UCSD-AML1 (cell line): Measurements from ENCODE around the gene WDR46.

ENCODE experiments used
- DNase-seq: peaks from one replicate; lab custom pipeline; 2025; ENCODE audit not compliant: unreplicated experiment; lab: John Stamatoyannopoulos, UW

The WDR46 gene

GRCh38 chr6:33313709-33314514 is 24.9 kb upstream of the WDR46 start, which contains the start of gene TAPBP:
Gene TAPBP, minus strand, starts transcription at chr6:33314078. Its CDS starts 37 bp downstream, at chr6:33314041.
- DNase-seq, result peak; percentile 67

GRCh38 chr6:33313105-33313708 is 24.2 kb upstream of the WDR46 start:
- peak; percentile 67 for DNase-seq

GRCh38 chr6:33312361-33313104 is 23.5 kb upstream of the WDR46 start:
- peak; percentile 35 for DNase-seq

DNA sequence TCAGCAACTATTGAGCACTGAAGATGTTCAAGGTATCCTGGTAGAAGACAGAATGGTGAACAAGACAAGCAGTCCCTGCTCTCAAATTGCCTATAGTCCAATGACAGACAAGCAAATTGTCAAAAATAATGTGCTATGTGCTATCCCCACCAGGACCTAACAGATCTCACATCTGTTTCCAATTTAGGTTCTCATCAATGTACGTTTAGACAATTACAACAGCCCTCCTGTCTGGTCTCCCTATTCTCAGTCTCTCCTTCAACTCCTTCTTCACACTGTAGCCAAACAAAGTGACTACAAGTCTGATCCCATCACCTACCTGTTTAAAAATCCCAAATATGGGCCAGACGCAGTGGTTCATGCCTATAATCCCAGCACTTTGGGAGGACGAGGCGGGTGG is 17.3 kb upstream of the WDR46 start:
- DNase-seq, result no peak

GRCh38 chr6:33305052-33305451 is 16.0 kb upstream of the WDR46 start:
- DNase-seq, result no peak

DNA sequence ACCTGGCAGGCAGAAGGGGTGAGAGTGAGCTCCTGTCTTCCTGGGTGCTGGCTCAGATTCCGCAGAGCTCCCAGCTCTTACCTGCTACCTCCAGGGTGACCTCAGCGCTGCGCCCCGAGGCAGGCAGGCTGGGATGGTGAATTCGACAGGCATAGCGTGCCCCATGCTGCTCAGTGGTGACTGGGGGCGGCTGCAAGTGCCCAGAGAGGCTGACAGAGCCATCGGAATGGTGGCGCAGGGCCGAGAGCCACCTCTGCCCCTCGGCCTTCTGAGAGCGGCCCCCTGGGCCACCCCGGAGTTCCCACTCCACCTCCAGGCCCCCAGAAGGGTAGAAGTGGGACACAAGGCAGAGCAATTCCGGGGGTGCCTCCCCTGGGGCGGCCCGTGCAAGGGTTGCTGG is 15.2 kb upstream of the WDR46 start:
- DNase-seq, result no peak

- no peak for DNase-seq
These were observed 12.8 kb upstream of the WDR46 start for GRCh38 chr6:33301877-33302276.

DNA sequence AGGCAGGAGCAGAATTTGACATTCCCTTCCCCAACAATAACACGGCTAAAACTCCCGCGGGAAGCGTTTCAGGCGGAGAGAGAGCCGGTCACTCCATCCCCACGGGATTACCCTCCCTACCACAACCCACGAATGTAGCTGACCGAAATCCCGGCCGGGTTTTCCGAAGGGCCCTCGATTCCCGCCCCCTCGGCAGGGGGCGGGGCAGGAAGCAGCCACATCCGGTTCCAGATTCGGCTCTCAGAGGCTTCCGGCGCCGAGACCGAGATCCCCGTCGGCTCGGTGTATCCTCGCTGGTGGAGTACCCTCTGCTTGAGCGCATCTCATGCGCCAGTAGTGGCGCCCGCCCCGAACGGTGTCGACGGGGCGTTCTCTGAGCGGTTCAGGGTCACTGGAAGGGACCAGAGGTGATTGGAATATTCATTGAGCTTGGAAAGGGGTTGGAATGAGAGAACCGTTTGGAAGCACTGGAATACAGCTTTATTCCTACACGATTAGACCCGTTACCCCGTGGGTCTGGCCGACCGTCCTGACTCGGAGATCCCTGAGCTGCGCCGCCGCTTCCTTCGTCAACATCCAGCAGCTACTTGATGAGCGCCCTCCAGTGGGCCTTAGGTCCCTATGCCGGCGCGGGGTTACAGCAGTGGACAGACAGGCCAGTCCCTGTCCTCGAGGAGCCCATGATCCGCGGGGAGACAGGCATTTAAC is 10.4 kb upstream of the WDR46 start:
- peak; percentile 97 for DNase-seq

DNA sequence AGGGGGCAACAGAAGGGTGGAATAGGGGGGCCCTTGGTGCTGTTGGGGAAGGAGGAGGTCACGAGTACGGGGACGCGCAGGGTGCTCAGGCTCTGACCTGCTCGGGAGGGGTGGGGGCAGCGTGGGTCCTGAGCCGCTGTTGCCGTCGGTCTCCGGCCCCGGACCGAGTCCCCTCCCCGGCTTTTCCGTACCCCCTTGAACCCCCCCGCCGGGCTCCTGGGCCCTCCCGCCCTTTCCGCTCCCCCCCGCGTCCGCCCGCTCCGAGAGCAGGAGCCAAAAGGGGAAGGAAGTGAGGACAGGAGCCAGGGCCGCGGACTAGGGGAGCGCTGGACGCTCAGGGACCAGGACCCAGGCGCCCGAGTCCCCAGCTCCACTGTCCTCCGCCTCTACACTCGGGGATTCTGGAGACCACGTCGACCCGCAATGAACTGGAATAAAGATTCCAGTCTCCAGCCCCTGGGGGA is 9.8 kb upstream of the WDR46 start, which contains the start of gene RGL2:
RGL2 (minus strand) TSS at position 170 of the 464 bp plus-strand sequence. CDS start 332 bp downstream, outside the sequence.
- DNase-seq, result peak; percentile 90

DNA sequence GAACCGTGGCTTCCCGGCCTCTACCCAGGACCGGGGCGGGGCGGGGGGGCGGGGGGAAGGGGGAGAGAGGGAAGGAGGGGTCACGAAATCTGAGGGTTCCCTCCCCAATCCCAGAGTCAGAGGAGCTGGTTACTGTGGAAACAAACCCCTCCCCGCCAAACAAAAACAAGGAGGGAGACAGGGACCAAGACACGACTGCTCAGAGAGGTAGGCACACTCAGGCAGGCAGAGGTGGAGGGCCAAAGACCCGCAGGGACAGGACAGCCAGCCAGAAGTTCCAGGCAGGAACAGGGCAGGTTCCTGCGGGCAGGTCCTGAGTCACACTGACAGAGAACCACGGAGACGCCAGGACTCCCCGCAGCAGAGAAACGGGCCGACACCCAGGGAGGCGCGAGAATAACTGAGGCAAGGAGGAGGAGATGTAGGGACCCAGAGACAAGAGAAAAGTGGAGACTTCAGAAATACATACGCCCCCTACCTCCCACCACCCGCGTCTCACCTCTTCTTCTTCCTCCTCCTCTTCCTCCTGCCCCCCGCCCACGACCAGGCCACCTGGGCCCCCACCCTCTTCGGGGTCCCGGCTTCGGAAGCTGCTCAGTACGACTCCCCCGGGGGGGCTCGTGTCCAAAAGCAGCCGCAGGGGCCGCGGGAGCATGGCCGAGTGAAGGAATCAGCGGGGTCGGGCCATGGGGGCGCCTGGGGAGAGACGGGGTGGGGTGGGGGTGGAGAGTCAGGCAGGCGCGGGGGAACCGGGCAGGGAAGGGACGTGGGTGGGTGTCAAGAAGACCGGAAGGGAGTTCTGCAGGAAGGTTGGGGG is 9.1 kb upstream of the WDR46 start:
- peak; percentile 61 for DNase-seq

DNA sequence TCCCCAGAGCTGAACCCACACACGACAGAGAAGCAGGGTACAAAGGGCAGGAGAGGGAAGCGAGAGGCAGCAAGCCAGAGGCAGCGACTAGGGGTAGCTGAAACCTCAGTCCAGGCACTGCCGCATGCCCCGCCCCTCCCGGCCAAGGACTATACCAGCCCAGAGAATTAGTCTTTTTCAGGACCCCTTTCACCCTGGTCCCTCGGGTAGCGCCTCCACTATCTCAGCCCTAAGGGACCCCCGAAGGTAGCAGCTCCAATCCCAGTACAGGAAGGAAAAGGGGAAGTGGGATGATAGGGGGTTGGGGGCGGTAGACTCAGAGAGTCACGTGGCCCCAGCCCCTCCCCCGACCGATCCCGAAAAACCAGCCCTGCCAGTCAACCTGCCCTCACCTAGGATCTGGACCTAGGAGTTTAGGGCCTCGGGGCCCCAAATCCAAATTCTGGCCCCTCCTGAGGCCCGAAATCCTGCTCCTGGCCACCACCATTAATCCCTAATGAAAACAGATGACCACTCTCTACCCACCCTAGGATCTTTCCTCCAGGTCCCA is 8.4 kb upstream of the WDR46 start:
- DNase-seq, result peak; percentile 44

- DNase-seq, result no peak
These were observed 7.9 kb upstream of the WDR46 start for GRCh38 chr6:33296797-33297405.

DNA sequence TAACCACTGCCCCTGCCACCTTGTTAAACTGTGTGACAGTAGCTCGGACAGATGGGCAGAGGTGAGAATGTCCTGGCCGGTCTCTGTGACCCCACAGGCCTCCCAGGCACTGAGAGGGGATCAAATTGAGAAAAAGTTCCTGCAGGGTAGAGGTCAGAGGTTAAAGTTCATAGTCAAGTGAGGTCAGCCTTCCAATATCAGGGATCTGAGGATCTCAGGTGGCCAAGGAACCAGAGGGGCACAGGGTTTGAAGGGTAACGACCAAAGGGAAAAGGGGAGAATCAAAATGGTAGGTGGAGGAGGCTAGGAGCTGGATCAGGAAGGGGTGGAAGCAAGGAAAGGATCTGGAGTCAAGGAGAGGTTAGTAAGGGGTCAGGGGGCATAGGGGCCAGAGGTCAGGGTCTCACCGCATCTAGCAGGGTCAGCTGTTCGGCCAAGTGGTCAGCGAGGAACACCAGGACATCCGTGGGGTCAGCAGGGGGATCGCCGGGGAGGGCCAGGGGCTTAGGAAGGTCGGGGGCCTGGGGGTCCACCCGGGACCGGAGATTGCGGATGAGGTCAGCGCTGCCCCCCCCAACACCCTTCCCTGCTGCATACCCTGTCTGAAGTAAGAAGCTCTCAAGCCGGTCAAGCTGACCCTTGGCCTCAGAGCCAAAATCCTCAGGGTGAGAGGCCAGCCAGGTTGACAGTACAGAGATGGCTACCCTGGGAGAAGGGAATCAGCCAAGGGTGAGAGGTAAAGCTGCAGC is 6.8 kb upstream of the WDR46 start:
- no peak for DNase-seq

- DNase-seq, result no peak
These were observed 5.2 kb upstream of the WDR46 start for GRCh38 chr6:33294086-33294823.

DNA sequence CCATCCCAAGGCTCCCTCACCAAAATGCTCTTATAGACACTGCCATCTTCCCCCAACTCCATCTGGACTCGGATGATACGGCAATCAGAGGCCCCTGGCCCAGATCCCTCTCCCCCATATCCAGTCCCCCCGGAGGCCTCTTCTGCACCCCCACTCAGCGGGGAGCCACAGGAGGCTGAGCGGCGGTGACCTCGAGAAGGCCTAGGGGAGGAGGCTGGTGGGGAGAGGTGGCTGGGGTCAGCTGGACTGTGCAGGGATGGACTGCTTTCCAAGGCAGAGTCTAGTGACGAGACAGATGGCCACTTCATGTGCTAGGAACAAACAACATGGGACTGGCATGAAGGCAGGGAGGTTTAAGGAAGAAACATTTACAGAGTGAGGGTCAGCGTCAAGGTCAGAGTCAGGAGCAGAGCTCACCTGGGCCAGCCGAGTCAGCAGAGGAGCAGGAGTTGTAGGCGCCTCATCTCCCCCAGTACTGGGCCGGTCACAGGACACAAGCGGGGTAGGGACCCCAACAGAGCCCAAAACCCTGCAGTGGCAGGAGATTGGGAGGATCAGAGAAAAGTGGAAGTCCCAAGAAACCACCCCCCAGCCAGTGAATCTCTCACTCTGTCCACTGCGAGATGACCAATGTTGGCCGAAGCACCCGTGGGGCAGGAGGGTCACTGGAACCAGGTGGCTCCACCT is 4.1 kb upstream of the WDR46 start:
- DNase-seq, result no peak

- no peak for DNase-seq
These were observed 1.4 kb upstream of the WDR46 start for GRCh38 chr6:33290459-33290858.

- DNase-seq, result no peak
These were observed 811 bp upstream of the WDR46 start for GRCh38 chr6:33289784-33290315.
